Thoracic aorta (tissue), 2 donors: ENCODE measurements around the gene SEC63. TPM values are rescaled to one million over a fixed set of nuclear protein-coding genes. Genes with fewer than 3 reads are reported as not detected.

Source experiments
- ATAC-seq: fragments of 150-250 bp; one replicate; pipeline ENCODE4 v1.8.0; 2017; ENCODE audit warnings: low read depth; ENCODE audit not compliant: insufficient number of reproducible peaks, low FRiP score
- DNase-seq: peaks from one replicate; pipeline ENCODE4 v3.0.0-alpha.2; 2020; ENCODE audit warnings: low spot score
- H3K27ac ChIP-seq, 2 donors: fragments of 200-600 bp; sonication (generic); 1 replicate in 1 of 2; 2 replicates in 1 of 2; pipeline ENCODE4 v1.5.1; 2016; ENCODE audit warnings: mild to moderate bottlenecking in 2 of 2, moderate library complexity in 2 of 2
- H3K27me3 ChIP-seq: fragments of 200-600 bp; sonication (generic); replicated peaks from 2 replicates; pipeline ENCODE4 v1.6.0; 2016; ENCODE audit warnings: mild to moderate bottlenecking; ENCODE audit not compliant: insufficient read depth
- H3K36me3 ChIP-seq: fragments of 200-600 bp; sonication (generic); one replicate; pipeline ENCODE4 v1.5.1; 2016
- H3K4me1 ChIP-seq, 2 donors: fragments of 200-600 bp; sonication (generic); 1 replicate in 1 of 2; 2 replicates in 1 of 2; pipeline versions ENCODE4 v1.5.1 to v1.6.0; 2016; ENCODE audit warnings: low read depth in 2 of 2, mild to moderate bottlenecking in 1 of 2; ENCODE audit not compliant: control insufficient read depth in 1 of 2
- H3K4me3 ChIP-seq: fragments of 200-600 bp; sonication (generic); 2 replicates; pipeline ENCODE4 v1.5.1; 2016; ENCODE audit warnings: mild to moderate bottlenecking
- H3K9me3 ChIP-seq: fragments of 200-600 bp; sonication (generic); 2 replicates; pipeline ENCODE4 v1.5.1; 2016
- total RNA-seq, 2 donors: library from RNA; depleted of rRNA; stranded (reverse); fragments of >200 nt; gene quantifications; one replicate each; pipeline versions ENCODE4 v1.1.0 to v1.2.3, GENCODE V29; 2016
- TF ChIP-seq, protein P1 (sequence below): fragments of 200-600 bp; sonication (generic); IDR thresholded peaks from one replicate; pipeline ENCODE4 v1.5.1; 2019; ENCODE audit warnings: antibody characterized with exemption

The SEC63 gene, protein sequence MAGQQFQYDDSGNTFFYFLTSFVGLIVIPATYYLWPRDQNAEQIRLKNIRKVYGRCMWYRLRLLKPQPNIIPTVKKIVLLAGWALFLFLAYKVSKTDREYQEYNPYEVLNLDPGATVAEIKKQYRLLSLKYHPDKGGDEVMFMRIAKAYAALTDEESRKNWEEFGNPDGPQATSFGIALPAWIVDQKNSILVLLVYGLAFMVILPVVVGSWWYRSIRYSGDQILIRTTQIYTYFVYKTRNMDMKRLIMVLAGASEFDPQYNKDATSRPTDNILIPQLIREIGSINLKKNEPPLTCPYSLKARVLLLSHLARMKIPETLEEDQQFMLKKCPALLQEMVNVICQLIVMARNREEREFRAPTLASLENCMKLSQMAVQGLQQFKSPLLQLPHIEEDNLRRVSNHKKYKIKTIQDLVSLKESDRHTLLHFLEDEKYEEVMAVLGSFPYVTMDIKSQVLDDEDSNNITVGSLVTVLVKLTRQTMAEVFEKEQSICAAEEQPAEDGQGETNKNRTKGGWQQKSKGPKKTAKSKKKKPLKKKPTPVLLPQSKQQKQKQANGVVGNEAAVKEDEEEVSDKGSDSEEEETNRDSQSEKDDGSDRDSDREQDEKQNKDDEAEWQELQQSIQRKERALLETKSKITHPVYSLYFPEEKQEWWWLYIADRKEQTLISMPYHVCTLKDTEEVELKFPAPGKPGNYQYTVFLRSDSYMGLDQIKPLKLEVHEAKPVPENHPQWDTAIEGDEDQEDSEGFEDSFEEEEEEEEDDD
- total RNA-seq = 10 to 100 TPM; 39.4 to 39.5 TPM

DNA sequence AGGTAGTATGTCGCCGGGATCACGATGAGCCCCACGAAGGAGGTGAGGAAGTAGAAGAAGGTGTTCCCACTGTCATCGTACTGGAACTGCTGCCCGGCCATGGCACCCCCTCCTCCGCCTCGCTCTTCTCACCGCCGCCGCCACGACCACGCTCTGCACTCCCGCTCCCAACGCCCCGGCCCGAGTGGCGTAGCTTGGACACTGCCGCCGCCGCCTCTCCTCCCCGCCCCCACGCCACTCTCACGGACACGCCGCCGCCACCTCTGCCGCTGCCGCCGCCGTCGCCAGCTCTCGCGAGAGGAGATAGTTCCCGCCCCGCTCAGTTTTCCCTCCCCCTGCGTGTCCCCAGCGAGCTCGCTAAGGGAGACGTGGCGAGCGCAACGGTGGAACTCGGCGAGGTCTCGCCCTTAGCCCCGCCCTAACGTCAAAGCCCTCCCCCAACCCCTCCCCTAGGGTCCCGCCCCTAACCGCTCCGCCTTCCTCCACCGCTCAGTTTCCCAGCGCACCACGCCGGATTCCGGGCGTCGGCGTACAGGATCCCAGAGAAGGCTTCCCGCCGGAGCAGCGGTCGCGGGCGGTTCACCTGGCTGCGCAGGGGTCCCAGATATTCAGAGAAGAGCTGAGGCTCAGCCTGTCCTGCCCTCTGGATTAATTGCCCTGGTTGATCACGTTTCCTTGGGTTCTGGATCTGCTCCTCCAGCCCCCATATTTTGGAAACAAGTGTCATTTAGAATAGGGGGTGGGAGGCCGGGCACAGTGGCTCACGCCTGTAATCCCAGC lies at the start of gene SEC63:
TSS of gene SEC63 (minus strand) at position 300 of the 780 bp plus-strand sequence. CDS start at position 101, 199 bp downstream.
- TF ChIP-seq, protein P1, sequence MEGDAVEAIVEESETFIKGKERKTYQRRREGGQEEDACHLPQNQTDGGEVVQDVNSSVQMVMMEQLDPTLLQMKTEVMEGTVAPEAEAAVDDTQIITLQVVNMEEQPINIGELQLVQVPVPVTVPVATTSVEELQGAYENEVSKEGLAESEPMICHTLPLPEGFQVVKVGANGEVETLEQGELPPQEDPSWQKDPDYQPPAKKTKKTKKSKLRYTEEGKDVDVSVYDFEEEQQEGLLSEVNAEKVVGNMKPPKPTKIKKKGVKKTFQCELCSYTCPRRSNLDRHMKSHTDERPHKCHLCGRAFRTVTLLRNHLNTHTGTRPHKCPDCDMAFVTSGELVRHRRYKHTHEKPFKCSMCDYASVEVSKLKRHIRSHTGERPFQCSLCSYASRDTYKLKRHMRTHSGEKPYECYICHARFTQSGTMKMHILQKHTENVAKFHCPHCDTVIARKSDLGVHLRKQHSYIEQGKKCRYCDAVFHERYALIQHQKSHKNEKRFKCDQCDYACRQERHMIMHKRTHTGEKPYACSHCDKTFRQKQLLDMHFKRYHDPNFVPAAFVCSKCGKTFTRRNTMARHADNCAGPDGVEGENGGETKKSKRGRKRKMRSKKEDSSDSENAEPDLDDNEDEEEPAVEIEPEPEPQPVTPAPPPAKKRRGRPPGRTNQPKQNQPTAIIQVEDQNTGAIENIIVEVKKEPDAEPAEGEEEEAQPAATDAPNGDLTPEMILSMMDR = no peak
- H3K36me3 ChIP-seq = no peaks in the 10 kb centered on the region
- peaks cover 14 to 23% of the 10 kb centered on the region in 2 donors for H3K4me1 ChIP-seq
- H3K27ac ChIP-seq = peak within 1 kb of the TSS; percentile 91
- H3K9me3 ChIP-seq = no peaks in the 10 kb centered on the region
- no peaks in the 10 kb centered on the region for H3K27me3 ChIP-seq
- peak; percentile 92 for ATAC-seq
- peak; percentile 92 for DNase-seq
- H3K4me3 ChIP-seq = peak within 1 kb of the TSS; percentile 94

DNA sequence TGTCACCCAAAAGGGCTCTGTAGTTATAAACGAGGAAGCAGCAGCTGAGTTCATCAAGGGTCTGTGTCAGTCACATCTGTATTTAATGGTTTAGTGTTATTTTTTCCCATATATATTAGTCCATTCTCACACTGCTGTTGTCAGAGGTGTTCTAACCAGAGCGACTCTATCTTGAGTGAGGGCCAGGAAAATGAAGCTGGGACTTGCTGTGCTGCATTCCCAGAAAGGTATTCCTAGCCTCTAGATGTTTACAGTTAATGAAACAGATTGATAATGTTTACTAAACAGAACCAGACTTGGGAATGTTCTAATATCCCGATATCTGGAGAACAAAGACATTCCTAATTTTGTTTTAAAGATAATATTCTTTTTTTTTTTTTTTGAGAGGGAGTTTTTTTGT lies 48.0 kb upstream of the SEC63 start:
- Histone ChIP-seq H3K4me3 (no peak overlapping the region), H3K4me1 (no peaks in the 10 kb centered on the region), H3K27ac (no peak overlapping the region), H3K9me3 (peaks cover 7% of the 10 kb centered on the region), H3K27me3 (no peaks in the 10 kb centered on the region), H3K36me3 (no peaks in the 10 kb centered on the region)
- no peak for ATAC-seq
- no peak for DNase-seq
- TF ChIP-seq, protein P1 = no peak

DNA sequence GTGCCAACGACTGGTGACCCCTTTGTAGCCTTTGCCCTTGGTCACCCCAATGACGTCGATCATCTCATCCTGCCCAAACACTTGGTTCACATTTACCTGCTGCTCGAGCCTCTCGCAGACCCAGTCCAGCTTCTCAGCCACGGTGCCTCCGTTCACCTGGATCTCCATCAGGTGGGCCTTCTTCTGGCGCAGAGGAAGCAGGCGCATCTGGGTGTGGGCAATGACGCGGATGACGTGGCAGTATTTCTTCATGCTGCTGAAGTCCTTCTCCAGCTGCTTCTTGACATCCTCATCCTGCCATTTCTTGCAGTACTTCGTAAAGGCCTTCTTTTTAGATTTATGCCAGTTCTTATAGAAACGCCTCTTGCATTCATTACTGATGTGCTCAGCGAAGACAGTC lies 46.9 kb upstream of the SEC63 start:
- H3K36me3 ChIP-seq = no peaks in the 10 kb centered on the region
- TF ChIP-seq, protein P1 = no peak
- DNase-seq (no peak), ATAC-seq (no peak)
- H3K4me1 ChIP-seq = no peaks in the 10 kb centered on the region
- no peak overlapping the region for H3K27ac ChIP-seq
- H3K27me3 ChIP-seq = no peaks in the 10 kb centered on the region
- H3K4me3 ChIP-seq = no peak overlapping the region
- H3K9me3 ChIP-seq = peaks cover 7% of the 10 kb centered on the region

DNA sequence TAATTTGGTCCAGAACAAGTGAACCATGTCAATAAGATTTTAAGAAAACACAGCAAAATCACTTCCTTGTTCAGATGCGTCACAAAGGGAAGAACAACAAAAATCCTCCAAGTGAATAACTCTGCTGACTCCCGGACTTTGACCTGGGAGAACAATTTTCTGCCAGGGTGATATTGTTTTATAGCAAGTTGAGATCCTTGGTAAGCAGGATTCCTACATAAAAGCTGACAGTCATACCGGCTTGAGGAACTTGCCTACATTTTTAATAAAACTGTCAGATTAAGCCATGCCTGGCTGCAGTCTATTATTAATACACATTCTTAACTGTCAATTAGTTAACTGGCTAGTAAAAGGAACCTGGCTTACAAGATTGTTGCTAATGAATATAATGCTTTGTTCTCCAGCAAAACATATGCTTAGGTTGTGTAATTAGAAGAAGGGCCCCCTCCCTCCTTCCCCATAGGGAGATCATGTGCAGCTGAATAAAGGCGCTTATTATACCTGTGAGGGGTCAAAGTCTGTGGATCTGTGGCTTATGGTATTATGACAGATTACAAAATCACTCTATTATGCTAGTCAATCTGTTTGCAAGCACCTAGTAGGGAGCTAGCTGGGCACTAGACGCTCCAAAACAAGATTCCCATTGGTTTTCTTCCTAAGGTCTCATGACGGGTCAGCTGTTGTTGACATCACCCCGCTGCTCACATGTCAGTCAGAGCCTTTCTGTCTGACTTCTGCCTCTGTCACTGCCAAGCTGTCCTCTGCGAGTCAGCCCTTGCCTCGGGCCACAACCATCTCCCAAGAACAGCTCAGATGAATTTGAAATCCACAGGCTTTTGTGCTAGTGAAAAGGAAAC lies 44.6 kb upstream of the SEC63 start:
- no peak overlapping the region for H3K27ac ChIP-seq
- H3K36me3 ChIP-seq = no peaks in the 10 kb centered on the region
- no peaks in the 10 kb centered on the region for H3K4me1 ChIP-seq
- H3K4me3 ChIP-seq = no peak overlapping the region
- DNase-seq = no peak
- TF ChIP-seq, protein P1 = no peak
- ATAC-seq = no peak
- H3K9me3 ChIP-seq = no peaks in the 10 kb centered on the region
- no peaks in the 10 kb centered on the region for H3K27me3 ChIP-seq
